PC-3 (cell line): ENCODE data around the gene PCSK5. TPM values are rescaled to one million over a fixed set of nuclear protein-coding genes. Genes with fewer than 3 reads are reported as not detected.

Experiments used
- ATAC-seq: fragments of 200-7000 bp; cut with Tn5 transposase; 2 replicates; pipeline ENCODE4 v1.9.1; 2020; ENCODE audit warnings: mild to moderate bottlenecking, moderate library complexity
- BruUV-seq: library from RNA; stranded (reverse); fragments of 400-500 nt; replicated peaks from 2 replicates; lab custom pipeline; 2021; lab: Mats Ljungman, UMichigan
- CTCF ChIA-PET: fragments of 300-600 bp; sonication (Branson Sonifier 250); formaldehyde crosslinking; loops from one replicate; lab custom pipeline; 2022; ENCODE audit warnings: antibody characterized with exemption; lab: Charles Lee
- POLR2A ChIA-PET: fragments of 300-600 bp; sonication (Branson Sonifier 250); formaldehyde crosslinking; loops from one replicate; lab custom pipeline; 2022; ENCODE audit warnings: antibody characterized with exemption; ENCODE audit not compliant: unreplicated experiment; lab: Charles Lee
- DNase-seq: peaks from one replicate; pipeline ENCODE4 v3.0.0-alpha.2; 2015
- H2AFZ ChIP-seq: fragments of 300-600 bp; sonication (generic); 2 replicates; pipeline ENCODE4 v1.6.0; 2016; ENCODE audit warnings: antibody characterized with exemption, low read length
- H3F3A ChIP-seq: fragments of 300-600 bp; sonication (generic); one replicate; pipeline ENCODE4 v1.6.0; 2017; ENCODE audit warnings: antibody characterized with exemption, low read length, control low read depth, mild to moderate bottlenecking; ENCODE audit not compliant: unreplicated experiment
- H3K27ac ChIP-seq: fragments of 300-600 bp; sonication (generic); 2 replicates; pipeline ENCODE4 v1.5.1; 2016; ENCODE audit warnings: mild to moderate bottlenecking, low read length
- H3K27me3 ChIP-seq: fragments of 300-600 bp; sonication (generic); 2 replicates; pipeline ENCODE4 v1.6.1; 2016; ENCODE audit warnings: low read length, mixed read lengths
- H3K36me3 ChIP-seq: fragments of 300-600 bp; sonication (generic); 2 replicates; pipeline ENCODE4 v1.6.1; 2016; ENCODE audit warnings: low read depth, mixed run types, low read length, mixed read lengths
- H3K4me1 ChIP-seq: fragments of 300-600 bp; sonication (generic); 2 replicates; pipeline ENCODE4 v1.5.1; 2016; ENCODE audit warnings: low read length; ENCODE audit not compliant: insufficient read depth
- H3K4me2 ChIP-seq: fragments of 300-600 bp; sonication (generic); 2 replicates; pipeline ENCODE4 v1.6.0; 2016; ENCODE audit warnings: low read length
- H3K4me3 ChIP-seq: fragments of 300-600 bp; sonication (generic); 2 replicates; pipeline ENCODE4 v1.5.1; 2016; ENCODE audit warnings: mild to moderate bottlenecking, low read length, mixed read lengths
- H3K79me2 ChIP-seq: fragments of 300-600 bp; sonication (generic); 2 replicates; pipeline ENCODE4 v1.6.1; 2017; ENCODE audit warnings: low read length, mixed read lengths
- H3K9ac ChIP-seq: fragments of 300-600 bp; sonication (generic); 2 replicates; pipeline ENCODE4 v1.6.0; 2016; ENCODE audit warnings: mild to moderate bottlenecking, low read length
- H3K9me2 ChIP-seq: fragments of 300-600 bp; sonication (generic); replicated peaks from 2 replicates; pipeline ENCODE4 v1.6.1; 2016; ENCODE audit warnings: mixed run types, low read length, mixed read lengths
- H3K9me3 ChIP-seq: fragments of 300-600 bp; sonication (generic); 2 replicates; pipeline ENCODE4 v1.6.1; 2016; ENCODE audit warnings: low read length, mixed read lengths
- H4K20me1 ChIP-seq: fragments of 300-600 bp; sonication (generic); 2 replicates; pipeline ENCODE4 v1.6.1; 2016; ENCODE audit warnings: low read length, mixed read lengths
- EZH2 ChIP-seq: fragments of 300-600 bp; sonication (generic); IDR thresholded peaks from one replicate; pipeline ENCODE4 v1.6.1; 2017; ENCODE audit warnings: antibody characterized with exemption, mild to moderate bottlenecking, low read length; ENCODE audit not compliant: unreplicated experiment
- EZH2phosphoT487 ChIP-seq: fragments of 300-600 bp; sonication (generic); IDR thresholded peaks from 2 replicates; pipeline ENCODE4 v1.6.1; 2018; ENCODE audit warnings: mild to moderate bottlenecking, antibody characterized with exemption, low read length, borderline replicate concordance
- intact Hi-C: fragments of 100-400 bp; cut with micrococcal nuclease; formaldehyde crosslinking; loops from 2 replicates; pipeline ENCODE4 v1.9.0; 2023
- total RNA-seq: library from RNA; depleted of rRNA; stranded (reverse); fragments of >200 nt; gene quantifications from 2 replicates; pipeline ENCODE4 v1.2.3, GENCODE V29; 2014
- TF ChIP-seq, protein P1 (sequence below): fragments of 300-600 bp; sonication (generic); conservative IDR thresholded peaks from 2 replicates; pipeline ENCODE4 v1.5.1; 2017; ENCODE audit warnings: antibody characterized with exemption, low read depth, mild to moderate bottlenecking, low read length

PCSK5 gene
- total RNA-seq, 1 experiment from 2014 or later, result not detected

DNA sequence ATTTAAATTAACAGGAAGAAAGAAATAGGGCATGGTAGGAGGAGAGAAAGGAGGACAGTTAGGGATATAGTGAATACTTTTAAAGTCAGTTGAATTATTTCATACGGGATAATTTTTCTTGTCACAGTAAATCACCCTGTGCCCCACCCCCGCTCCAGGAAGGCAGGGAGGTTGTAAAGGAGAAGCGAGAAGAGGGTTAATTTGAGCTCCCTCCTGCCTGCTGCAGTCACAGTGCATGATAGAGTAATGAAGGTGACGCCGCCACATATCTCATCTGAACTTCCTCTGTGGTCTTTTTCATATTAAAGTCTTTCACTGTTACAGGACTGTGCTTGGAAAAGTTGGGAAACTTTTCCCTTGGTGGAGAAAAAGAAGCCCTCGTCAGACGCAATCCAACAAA lies 896 bp upstream of the PCSK5 start:
- Histone ChIP-seq H3K79me2 (no peaks in the 10 kb centered on the region), H3K9me2 (no peaks in the 10 kb centered on the region), H2AFZ (peak overlapping the region; percentile 93), H3K9me3 (no peaks in the 10 kb centered on the region), H3F3A (no peaks in the 10 kb centered on the region), H4K20me1 (no peaks in the 10 kb centered on the region), H3K27ac (no peak overlapping the region), H3K27me3 (peaks cover 22% of the 10 kb centered on the region), H3K4me2 (peak overlapping the region; percentile 89), H3K9ac (no peak overlapping the region), H3K4me1 (no peaks in the 10 kb centered on the region), H3K36me3 (no peaks in the 10 kb centered on the region), H3K4me3 (peak overlapping the region; percentile 72)
- BruUV-seq, result no TSS peak
- intact Hi-C loops, result no loop called here
- ChIA-PET CTCF (no interaction called here), POLR2A (no interaction called here)
- ATAC-seq (no peak), DNase-seq (no peak)
- TF ChIP-seq, protein P1, sequence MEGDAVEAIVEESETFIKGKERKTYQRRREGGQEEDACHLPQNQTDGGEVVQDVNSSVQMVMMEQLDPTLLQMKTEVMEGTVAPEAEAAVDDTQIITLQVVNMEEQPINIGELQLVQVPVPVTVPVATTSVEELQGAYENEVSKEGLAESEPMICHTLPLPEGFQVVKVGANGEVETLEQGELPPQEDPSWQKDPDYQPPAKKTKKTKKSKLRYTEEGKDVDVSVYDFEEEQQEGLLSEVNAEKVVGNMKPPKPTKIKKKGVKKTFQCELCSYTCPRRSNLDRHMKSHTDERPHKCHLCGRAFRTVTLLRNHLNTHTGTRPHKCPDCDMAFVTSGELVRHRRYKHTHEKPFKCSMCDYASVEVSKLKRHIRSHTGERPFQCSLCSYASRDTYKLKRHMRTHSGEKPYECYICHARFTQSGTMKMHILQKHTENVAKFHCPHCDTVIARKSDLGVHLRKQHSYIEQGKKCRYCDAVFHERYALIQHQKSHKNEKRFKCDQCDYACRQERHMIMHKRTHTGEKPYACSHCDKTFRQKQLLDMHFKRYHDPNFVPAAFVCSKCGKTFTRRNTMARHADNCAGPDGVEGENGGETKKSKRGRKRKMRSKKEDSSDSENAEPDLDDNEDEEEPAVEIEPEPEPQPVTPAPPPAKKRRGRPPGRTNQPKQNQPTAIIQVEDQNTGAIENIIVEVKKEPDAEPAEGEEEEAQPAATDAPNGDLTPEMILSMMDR, result no peak

DNA sequence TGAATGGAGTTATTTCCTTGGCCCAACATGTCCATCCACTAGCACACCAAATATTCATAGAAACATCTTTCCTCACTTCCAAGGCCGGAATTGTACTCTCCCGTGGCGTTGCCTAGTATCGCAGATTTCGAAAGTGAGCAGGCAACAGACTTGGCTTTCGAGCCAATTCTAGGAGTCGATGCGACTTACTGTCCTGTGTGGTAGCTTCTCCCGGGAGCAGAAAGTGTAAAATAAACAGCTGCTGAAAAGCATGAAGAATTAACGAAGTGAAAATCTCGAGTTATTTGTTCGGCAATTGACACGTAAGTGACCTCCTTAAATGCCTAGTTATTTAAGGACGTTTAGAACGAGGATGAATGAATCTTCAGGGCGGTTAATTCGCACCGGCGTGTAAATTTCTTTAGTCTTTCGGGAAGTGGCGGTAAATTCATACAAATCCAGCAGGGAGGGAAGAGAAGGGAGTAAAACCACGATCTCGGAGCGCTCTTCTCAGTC lies 449 bp upstream of the PCSK5 start:
- DNase-seq (peak; percentile 27), ATAC-seq (peak; percentile 37)
- no peaks in the 10 kb centered on the region for H3K79me2 ChIP-seq
- H3K27ac ChIP-seq, result no peak overlapping the region
- H4K20me1 ChIP-seq, result no peaks in the 10 kb centered on the region
- no TSS peak for BruUV-seq
- peak overlapping the region; percentile 89 for H3K4me2 ChIP-seq
- H3K9me3 ChIP-seq, result no peaks in the 10 kb centered on the region
- peak overlapping the region; percentile 93 for H2AFZ ChIP-seq
- H3K9me2 ChIP-seq, result no peaks in the 10 kb centered on the region
- peaks cover 22% of the 10 kb centered on the region for H3K27me3 ChIP-seq
- no peak overlapping the region for H3K9ac ChIP-seq
- TF ChIP-seq EZH2phosphoT487, result no peak
- TF ChIP-seq, protein P1, result no peak
- no peak for TF ChIP-seq EZH2
- intact Hi-C loops, result no loop called here
- ChIA-PET POLR2A (no interaction called here), CTCF (no interaction called here)
- no peaks in the 10 kb centered on the region for H3K36me3 ChIP-seq
- H3K4me3 ChIP-seq, result peak overlapping the region; percentile 72
- no peaks in the 10 kb centered on the region for H3F3A ChIP-seq
- no peaks in the 10 kb centered on the region for H3K4me1 ChIP-seq

DNA sequence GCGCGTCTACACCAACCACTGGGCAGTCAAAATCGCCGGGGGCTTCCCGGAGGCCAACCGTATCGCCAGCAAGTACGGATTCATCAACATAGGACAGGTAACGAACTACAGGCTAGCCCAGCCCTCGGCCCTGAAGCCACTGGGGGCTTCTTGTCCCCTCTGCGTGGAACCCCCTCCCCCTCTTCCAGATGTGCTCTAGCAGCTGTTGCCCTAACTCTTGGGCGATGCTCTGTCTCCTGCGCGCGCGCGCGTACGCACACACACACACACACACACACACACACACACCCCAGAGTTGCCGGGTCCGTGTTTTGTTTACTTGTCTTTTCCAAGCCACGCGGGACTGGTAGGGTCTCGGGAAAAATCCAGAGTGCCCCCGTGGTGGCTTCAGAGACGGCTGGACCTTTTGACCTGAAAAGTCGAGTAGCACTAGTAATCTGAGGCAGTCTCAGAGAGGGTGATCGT lies 836 bp downstream of the PCSK5 start:
- no TSS peak for BruUV-seq
- intact Hi-C loops, result no loop called here
- CTCF ChIA-PET, result no interaction called here

More for the DNA sequence above, 836 bp downstream of the PCSK5 start:
- H3K36me3 ChIP-seq, result no peaks in the 10 kb centered on the region
- H3K79me2 ChIP-seq, result no peaks in the 10 kb centered on the region
- peak overlapping the region; percentile 89 for H3K4me2 ChIP-seq
- no peaks in the 10 kb centered on the region for H3K4me1 ChIP-seq
- H3K27ac ChIP-seq, result no peak overlapping the region
- TF ChIP-seq EZH2phosphoT487 (no peak), EZH2 (no peak)
- TF ChIP-seq, protein P1, result no peak
- H3K4me3 ChIP-seq, result peak overlapping the region; percentile 72
- no peaks in the 10 kb centered on the region for H3K9me3 ChIP-seq
- DNase-seq, result no peak
- POLR2A ChIA-PET, result no interaction called here
- H4K20me1 ChIP-seq, result no peaks in the 10 kb centered on the region
- no peaks in the 10 kb centered on the region for H3F3A ChIP-seq
- H3K9me2 ChIP-seq, result no peaks in the 10 kb centered on the region
- H2AFZ ChIP-seq, result no peak overlapping the region
- H3K9ac ChIP-seq, result no peak overlapping the region
- peaks cover 22% of the 10 kb centered on the region for H3K27me3 ChIP-seq
- ATAC-seq, result no peak
